SK-N-SH (cell line): ENCODE results near the gene HUS1.

Experiments
- CTCF ChIP-seq: fragments of 200-600 bp; sonication (generic); IDR thresholded peaks from 2 replicates; pipeline ENCODE4 v1.6.1; 2017; ENCODE audit warnings: antibody characterized with exemption, mild to moderate bottlenecking, moderate library complexity
- FOXJ3 ChIP-seq: sonication (generic); formaldehyde crosslinking; IDR thresholded peaks from 2 replicates; pipeline ENCODE4 v1.5.1; 2020; ENCODE audit warnings: mild to moderate bottlenecking, missing genetic modification reagents
- MAX ChIP-seq: IDR thresholded peaks from 2 replicates; pipeline ENCODE4 v1.4.0; 2012; ENCODE audit warnings: low read depth
- RFX5 ChIP-seq: IDR thresholded peaks from 2 replicates; pipeline ENCODE4 v1.6.1; 2012; ENCODE audit warnings: mild to moderate bottlenecking, improper control_type of control experiment, low read length
- YY1 ChIP-seq: IDR thresholded peaks from 2 replicates; pipeline ENCODE4 v1.4.0; 2012; ENCODE audit warnings: low read depth, mild to moderate bottlenecking

- no peak for TF ChIP-seq CTCF
- TF ChIP-seq MAX, result no peak
- TF ChIP-seq FOXJ3 (CRISPR knock-in tag), result no peak
- TF ChIP-seq RFX5, result no peak
- no peak for TF ChIP-seq YY1
Measured at GRCh38 chr7:47942132-47942531, 37.3 kb downstream of the HUS1 start.
